HG02884 (cell line): ENCODE measurements around the gene MPDU1.
A peak's percentile ranks its signal among the peaks of the same experiment; 100 is the strongest.

Experiments used
- ATAC-seq: cut with Tn5 transposase; IDR thresholded peaks from one replicate; pipeline ENCODE4 v1.9.1; 2021; ENCODE audit warnings: mild to moderate bottlenecking, moderate library complexity; ENCODE audit not compliant: unreplicated experiment

The MPDU1 gene

GRCh38 chr17:7583253-7584109, at the start of gene MPDU1:
MPDU1 (plus strand) TSS chr17:7583852; CDS start chr17:7583863, 11 bp downstream.
- ATAC-seq: peak; percentile 49

- ATAC-seq: no peak
Observed at GRCh38 chr17:7538050-7538449, 45.6 kb upstream of the MPDU1 start.

GRCh38 chr17:7538891-7539545, 44.6 kb upstream of the MPDU1 start:
- ATAC-seq: no peak

- ATAC-seq: no peak
Observed at GRCh38 chr17:7541074-7541621, 42.5 kb upstream of the MPDU1 start.

GRCh38 chr17:7544911-7545310, 38.7 kb upstream of the MPDU1 start:
- no peak for ATAC-seq

GRCh38 chr17:7548585-7549400, 34.9 kb upstream of the MPDU1 start, which contains the start of gene TNFSF12:
TNFSF12 (plus strand) TSS chr17:7549058; CDS start chr17:7549154, 96 bp downstream.
- no peak for ATAC-seq

GRCh38 chr17:7549401-7550055, 34.1 kb upstream of the MPDU1 start:
- no peak for ATAC-seq

GRCh38 chr17:7550344-7550743, 33.3 kb upstream of the MPDU1 start:
- no peak for ATAC-seq

GRCh38 chr17:7551396-7551795, 32.3 kb upstream of the MPDU1 start:
- ATAC-seq: no peak

GRCh38 chr17:7552621-7553051, 31.0 kb upstream of the MPDU1 start:
- no peak for ATAC-seq

GRCh38 chr17:7553356-7553755, 30.3 kb upstream of the MPDU1 start:
- ATAC-seq: no peak

- no peak for ATAC-seq
Observed at GRCh38 chr17:7555320-7555948, 28.2 kb upstream of the MPDU1 start.

- ATAC-seq: no peak
Observed at GRCh38 chr17:7556627-7557026, 27.0 kb upstream of the MPDU1 start.

GRCh38 chr17:7557147-7557764, 26.4 kb upstream of the MPDU1 start:
- no peak for ATAC-seq

- ATAC-seq: no peak
Observed at GRCh38 chr17:7557775-7558543, 25.7 kb upstream of the MPDU1 start.

- ATAC-seq: no peak
Observed at GRCh38 chr17:7558544-7559319, 24.9 kb upstream of the MPDU1 start, which contains the start of gene TNFSF13. TNFSF13 (plus strand) TSS chr17:7558750; CDS start chr17:7559040, 290 bp downstream.

- ATAC-seq: no peak
Observed at GRCh38 chr17:7559320-7560171, 24.1 kb upstream of the MPDU1 start.
